GM18526 (cell line): ENCODE results near the gene PLEKHF1.

Experiments
- POLR2A ChIP-seq: IDR thresholded peaks from 3 replicates; pipeline ENCODE4 v1.6.1; 2011; ENCODE audit not compliant: insufficient read length; ENCODE audit errors: extremely low read depth

Gene PLEKHF1

GRCh38 chr19:29665215-29665825 lies at the start of gene PLEKHF1:
PLEKHF1 (plus strand) TSS chr19:29665461; CDS start chr19:29673840, 8,379 bp downstream.
- peak; percentile 43 for TF ChIP-seq POLR2A

GRCh38 chr19:29615891-29616425 lies 49.3 kb upstream of the PLEKHF1 start:
- TF ChIP-seq POLR2A = no peak

- TF ChIP-seq POLR2A = no peak
These were observed 48.7 kb upstream of the PLEKHF1 start for GRCh38 chr19:29616541-29616940.

GRCh38 chr19:29617366-29618266 lies 47.6 kb upstream of the PLEKHF1 start:
- TF ChIP-seq POLR2A = no peak

GRCh38 chr19:29618434-29618833 lies 46.8 kb upstream of the PLEKHF1 start:
- no peak for TF ChIP-seq POLR2A

- no peak for TF ChIP-seq POLR2A
These were observed 46.4 kb upstream of the PLEKHF1 start for GRCh38 chr19:29618871-29619270.

- TF ChIP-seq POLR2A = no peak
These were observed 44.3 kb upstream of the PLEKHF1 start for GRCh38 chr19:29620931-29621351.

GRCh38 chr19:29622166-29623070 lies 42.8 kb upstream of the PLEKHF1 start:
- TF ChIP-seq POLR2A = no peak

- no peak for TF ChIP-seq POLR2A
These were observed 41.4 kb upstream of the PLEKHF1 start for GRCh38 chr19:29623726-29624488.

- no peak for TF ChIP-seq POLR2A
These were observed 40.6 kb upstream of the PLEKHF1 start for GRCh38 chr19:29624489-29625185.

- TF ChIP-seq POLR2A = no peak
These were observed 40.0 kb upstream of the PLEKHF1 start for GRCh38 chr19:29625186-29625651.

GRCh38 chr19:29626386-29626785 lies 38.9 kb upstream of the PLEKHF1 start:
- no peak for TF ChIP-seq POLR2A

GRCh38 chr19:29628661-29629385 lies 36.4 kb upstream of the PLEKHF1 start:
- TF ChIP-seq POLR2A = no peak

- TF ChIP-seq POLR2A = no peak
These were observed 35.3 kb upstream of the PLEKHF1 start for GRCh38 chr19:29629836-29630534.
